HEK293T (cell line): Measurements from ENCODE around the gene PRAMEF9.

Experiments used
- CTCF ChIA-PET: fragments of 350-600 bp; formaldehyde crosslinking; extraction: SDS; loops from one replicate; lab custom pipeline; 2021; ENCODE audit warnings: antibody characterized with exemption, inconsistent platforms; lab: Yijun Ruan, JAX
- POLR2A ChIA-PET: fragments of 350-600 bp; formaldehyde crosslinking; extraction: SDS; loops from one replicate; lab custom pipeline; 2020; ENCODE audit warnings: antibody characterized with exemption, inconsistent platforms; lab: Yijun Ruan, JAX
- DNase-seq: peaks from one replicate; pipeline ENCODE4 v3.0.0; 2012; ENCODE audit warnings: mixed read lengths; ENCODE audit errors: extremely low spot score
- ARNT ChIP-seq: fragments of 450-650 bp; IDR thresholded peaks from 2 replicates; pipeline ENCODE4 v1.6.1; 2017; ENCODE audit warnings: mild to moderate bottlenecking
- BHLHE40 ChIP-seq: fragments of 450-650 bp; IDR thresholded peaks from 2 replicates; pipeline ENCODE4 v1.6.1; 2016; ENCODE audit warnings: mild to moderate bottlenecking, moderate library complexity, borderline replicate concordance
- CTBP1 ChIP-seq: fragments of 450-650 bp; IDR thresholded peaks from 2 replicates; pipeline ENCODE4 v1.6.1; 2016; ENCODE audit warnings: borderline replicate concordance
- FOXA1 ChIP-seq: fragments of 450-650 bp; IDR thresholded peaks from 2 replicates; pipeline ENCODE4 v1.6.1; 2016; ENCODE audit warnings: mild to moderate bottlenecking
- FOXK2 ChIP-seq: fragments of 450-650 bp; IDR thresholded peaks from 2 replicates; pipeline ENCODE4 v1.6.1; 2016; ENCODE audit warnings: mild to moderate bottlenecking
- HDGF ChIP-seq: fragments of 450-650 bp; IDR thresholded peaks from 2 replicates; pipeline ENCODE4 v1.6.1; 2017; ENCODE audit warnings: antibody characterized with exemption, borderline replicate concordance
- LEF1 ChIP-seq: fragments of 450-650 bp; IDR thresholded peaks from 2 replicates; pipeline ENCODE4 v1.6.1; 2017; ENCODE audit warnings: mild to moderate bottlenecking, borderline replicate concordance
- NFRKB ChIP-seq: fragments of 450-650 bp; IDR thresholded peaks from 2 replicates; pipeline ENCODE4 v1.6.1; 2016; ENCODE audit warnings: mild to moderate bottlenecking, moderate library complexity
- PKNOX1 ChIP-seq: fragments of 450-650 bp; IDR thresholded peaks from 2 replicates; pipeline ENCODE4 v1.6.1; 2016
- SP1 ChIP-seq: fragments of 450-650 bp; IDR thresholded peaks from 2 replicates; pipeline ENCODE4 v1.6.1; 2017
- SUZ12 ChIP-seq: fragments of 450-650 bp; IDR thresholded peaks from 2 replicates; pipeline ENCODE4 v1.6.1; 2016; ENCODE audit warnings: mild to moderate bottlenecking
- TARDBP ChIP-seq: fragments of 450-650 bp; IDR thresholded peaks from 2 replicates; pipeline ENCODE4 v1.6.1; 2016
- ZNF384 ChIP-seq: fragments of 450-650 bp; IDR thresholded peaks from 2 replicates; pipeline ENCODE4 v1.6.1; 2016

PRAMEF9 gene

GRCh38 chr1:13228343-13228781, 56.7 kb downstream of the PRAMEF9 start:
- CTCF ChIA-PET = no interaction called here
- DNase-seq = peak; percentile 22
- POLR2A ChIA-PET = no interaction called here

More at GRCh38 chr1:13228343-13228781, 56.7 kb downstream of the PRAMEF9 start:
- TF ChIP-seq FOXK2 (no peak), ZNF384 (no peak), PKNOX1 (no peak), FOXA1 (no peak), ARNT (no peak), SUZ12 (no peak), NFRKB (no peak), LEF1 (no peak), BHLHE40 (no peak), CTBP1 (no peak), TARDBP (no peak), SP1 (no peak), HDGF (no peak)
